HT1080 (cell line): Measurements from ENCODE around the gene RANBP6. TPM values are rescaled to one million over a fixed set of nuclear protein-coding genes. Genes with fewer than 3 reads are reported as not detected.
"Not testable (repeated sequence)": the region's sequence is repeated elsewhere in the genome, so short reads cannot be mapped to it uniquely, and the experiment has no call there.

Experiments
- DNase-seq: peaks from one replicate; pipeline ENCODE4 v3.0.0-alpha.2; 2015; ENCODE audit warnings: low read depth
- polyA plus RNA-seq, 2 experiments: library from polyadenylated mRNA; depleted of rRNA; stranded (reverse); fragments of >200 nt; gene quantifications; 2 replicates each; pipeline ENCODE4 v1.2.3, GENCODE V29; 2015
- total RNA-seq: library from RNA; depleted of rRNA; stranded (reverse); fragments of >200 nt; shearing (Covaris generic); gene quantifications from 2 replicates; pipeline ENCODE4 v1.2.3, GENCODE V29; 2014; rRNA removed

Gene RANBP6
- total RNA-seq, result 29.9 and 31.6 TPM in 2 replicates
- 16.6 and 22.2 TPM in 2 replicates for polyA plus RNA-seq (2015; cell fraction: cytosol; rRNA removed)
- polyA plus RNA-seq (2015; cell fraction: nucleus; rRNA removed), result 35.0 and 48.7 TPM in 2 replicates

GRCh38 chr9:6015278-6016157, at the start of gene RANBP6:
Gene RANBP6, minus strand, starts transcription at chr9:6015624. Its CDS starts 17 bp downstream, at chr9:6015607.
- peak; percentile 84 for DNase-seq

DNA sequence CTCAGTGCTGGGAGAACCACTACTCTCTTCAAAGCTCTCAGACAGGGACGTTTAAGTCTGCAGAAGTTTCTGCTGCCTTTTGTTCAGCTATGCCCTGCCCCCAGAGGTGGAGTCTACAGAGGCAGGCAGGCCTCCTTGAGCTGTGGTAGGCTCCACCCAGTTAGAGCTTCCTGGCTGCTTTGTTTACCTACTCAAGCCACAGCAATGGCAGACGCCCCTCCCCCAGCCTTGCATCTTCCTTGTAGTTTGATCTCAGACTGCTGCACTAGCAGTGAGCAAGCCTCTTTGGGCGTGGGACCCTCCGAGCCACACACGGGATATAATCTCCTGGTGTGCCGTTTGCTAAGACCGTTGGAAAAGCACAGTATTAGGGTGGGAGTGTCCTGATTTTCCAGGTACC, 47.7 kb upstream of the RANBP6 start:
- not testable (repeated sequence) for DNase-seq

GRCh38 chr9:6055666-6056065, 40.2 kb upstream of the RANBP6 start:
- no peak for DNase-seq

DNA sequence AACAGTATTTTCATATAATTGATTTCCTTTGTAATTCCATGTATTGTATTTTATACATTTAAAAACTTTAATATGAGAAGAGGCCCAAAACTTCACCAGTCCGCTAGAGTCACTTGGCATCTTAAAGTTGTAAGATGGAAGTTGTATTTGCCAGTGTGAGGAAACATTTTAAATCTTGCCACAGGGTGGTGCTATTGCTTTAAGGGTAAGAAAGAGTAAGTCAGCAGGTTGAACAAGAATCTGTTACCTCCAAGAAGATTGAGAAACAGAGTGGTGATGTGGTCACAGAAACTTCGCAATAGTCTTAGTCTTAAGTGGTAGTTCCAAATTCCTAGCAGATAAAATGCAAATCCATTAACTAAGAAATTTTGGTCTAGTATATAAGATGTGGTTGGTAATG, 39.8 kb upstream of the RANBP6 start:
- peak; percentile 85 for DNase-seq

DNA sequence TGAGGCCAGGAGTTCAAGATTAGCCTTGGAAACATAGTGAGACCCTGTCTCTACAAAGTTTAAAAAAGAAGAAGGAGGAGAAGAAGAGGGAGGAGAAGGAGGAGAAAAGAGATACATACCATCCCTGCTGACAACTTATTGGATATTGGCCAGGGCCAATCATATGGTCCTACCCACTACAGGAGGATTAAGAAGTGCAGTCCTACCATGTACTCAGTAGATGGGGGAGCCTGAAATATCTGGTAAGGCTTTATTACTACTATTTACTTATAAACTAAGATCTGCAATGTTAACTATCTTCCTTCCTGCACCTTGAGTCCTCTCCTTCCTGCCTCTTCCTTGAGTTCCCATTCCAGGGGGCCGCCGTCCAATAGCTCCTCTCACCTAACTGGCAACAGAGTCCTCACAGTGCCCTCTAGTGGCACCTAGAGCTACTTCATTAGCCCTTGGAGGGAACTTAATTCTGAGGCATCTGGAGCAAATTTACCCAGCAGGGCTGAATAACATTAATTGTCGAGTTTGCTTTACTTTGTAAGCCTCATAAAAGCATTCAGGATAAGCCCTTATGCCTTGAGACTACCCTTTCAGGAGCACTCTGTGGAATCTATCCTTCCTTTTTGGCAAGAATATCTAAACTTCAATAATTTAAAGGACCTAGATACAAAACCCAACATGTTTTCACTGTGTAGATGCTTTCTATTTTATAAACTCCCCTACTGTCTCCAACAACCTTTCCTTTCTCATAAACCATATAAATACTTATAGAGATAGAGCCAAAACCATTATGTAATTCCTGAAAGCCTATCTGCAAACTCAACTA, 39.1 kb upstream of the RANBP6 start:
- peak; percentile 65 for DNase-seq

GRCh38 chr9:6052293-6052919, 37.0 kb upstream of the RANBP6 start:
- no peak for DNase-seq

DNA sequence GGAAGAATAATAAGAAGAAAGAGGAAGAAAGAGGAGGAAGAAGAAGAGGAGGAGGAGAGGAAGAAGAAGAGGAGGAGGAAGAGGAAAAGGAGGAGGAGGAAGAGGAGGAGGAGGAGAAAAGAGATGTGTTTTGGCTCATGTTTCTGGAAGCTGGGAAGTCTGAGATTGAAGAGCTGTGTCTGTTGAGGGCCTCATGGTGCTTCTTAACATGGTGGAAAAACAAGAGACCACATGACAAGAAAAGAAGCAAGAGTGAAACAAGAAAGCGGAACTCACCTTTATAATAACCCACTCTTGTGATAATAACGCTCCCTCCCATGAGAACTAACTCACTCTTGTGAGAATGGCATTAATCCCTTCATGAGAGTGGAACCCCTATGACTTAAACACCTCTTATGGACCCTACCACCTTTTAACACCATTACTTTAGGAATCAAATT, 36.1 kb upstream of the RANBP6 start:
- DNase-seq, result no peak

DNA sequence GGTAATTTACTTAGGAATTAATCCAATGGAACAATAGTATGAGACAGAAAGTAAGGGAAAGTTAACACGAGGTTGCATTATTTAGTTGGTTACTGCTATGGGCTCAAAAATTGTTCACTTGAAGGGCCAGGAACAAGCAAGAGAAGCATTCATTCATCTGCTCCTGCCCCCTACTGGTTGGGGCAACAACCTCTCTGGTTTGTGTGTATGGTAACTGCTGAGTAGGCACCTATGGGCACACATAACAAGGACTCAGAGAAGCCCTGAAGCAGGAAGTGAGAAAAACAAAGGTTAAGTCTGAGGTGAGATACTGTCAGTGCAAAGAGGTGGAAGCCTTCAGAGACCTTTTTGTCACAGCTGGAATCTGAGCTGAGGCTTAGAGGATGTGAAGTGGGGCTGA, 34.4 kb upstream of the RANBP6 start:
- DNase-seq, result no peak

- no peak for DNase-seq
Observed at GRCh38 chr9:6048039-6048438, 32.6 kb upstream of the RANBP6 start.

- DNase-seq, result no peak
Observed at GRCh38 chr9:6047020-6047419, 31.6 kb upstream of the RANBP6 start.

DNA sequence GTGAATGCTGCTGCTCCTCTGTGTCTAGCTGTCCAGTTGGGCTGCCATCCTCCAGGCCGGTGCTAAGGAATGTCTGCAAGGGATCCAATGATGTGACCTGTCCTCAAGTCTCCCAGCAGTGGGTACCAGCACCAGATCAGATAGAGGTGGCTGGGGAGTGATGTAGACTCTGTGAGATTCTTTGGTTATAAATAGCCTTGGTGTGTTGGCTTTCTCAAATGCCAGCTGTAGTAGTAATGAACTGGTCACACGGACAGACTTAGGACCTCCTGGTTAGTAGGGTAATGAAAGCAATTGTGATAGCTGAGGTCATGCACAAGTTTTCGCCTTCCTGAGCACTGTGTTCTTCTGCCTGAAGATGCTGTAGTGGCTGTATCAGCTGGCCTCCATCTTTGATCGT, 29.9 kb upstream of the RANBP6 start:
- DNase-seq, result no peak

- no peak for DNase-seq
Observed at GRCh38 chr9:6040077-6040476, 24.7 kb upstream of the RANBP6 start.

GRCh38 chr9:6036391-6036790, 21.0 kb upstream of the RANBP6 start:
- no peak for DNase-seq

GRCh38 chr9:6034954-6035353, 19.5 kb upstream of the RANBP6 start:
- peak; percentile 84 for DNase-seq

DNA sequence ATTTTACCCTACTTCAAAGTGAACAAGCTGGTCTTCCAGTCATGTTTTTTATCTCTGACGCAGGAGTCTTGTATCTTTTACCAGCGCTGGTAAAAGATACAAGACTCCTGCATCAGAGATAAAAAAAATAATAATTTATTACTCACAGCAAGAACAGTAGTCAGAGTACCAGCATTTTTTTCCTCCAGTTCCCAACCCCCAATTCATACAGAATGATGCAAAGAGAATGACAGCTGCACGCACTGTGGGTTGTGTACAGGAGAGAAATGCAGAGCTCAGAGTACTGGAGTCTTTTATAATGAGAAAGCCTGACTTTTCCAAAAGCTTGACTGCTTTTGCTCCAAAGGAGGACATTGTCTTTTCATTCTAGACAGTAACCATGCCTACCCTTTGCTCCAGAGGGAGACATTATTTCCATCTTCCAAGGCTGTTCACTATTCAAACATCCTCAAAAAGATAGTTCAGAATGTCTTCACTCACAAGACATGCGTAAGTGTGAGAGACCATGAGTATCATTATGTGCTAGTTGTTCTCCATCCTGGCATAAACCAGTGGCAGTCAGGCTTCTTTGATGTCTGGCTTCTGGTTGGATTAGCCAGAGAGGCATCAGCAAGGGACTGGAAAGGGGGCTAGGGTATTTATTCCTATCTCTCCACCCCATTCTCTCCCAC, 14.3 kb upstream of the RANBP6 start:
- DNase-seq, result no peak

DNA sequence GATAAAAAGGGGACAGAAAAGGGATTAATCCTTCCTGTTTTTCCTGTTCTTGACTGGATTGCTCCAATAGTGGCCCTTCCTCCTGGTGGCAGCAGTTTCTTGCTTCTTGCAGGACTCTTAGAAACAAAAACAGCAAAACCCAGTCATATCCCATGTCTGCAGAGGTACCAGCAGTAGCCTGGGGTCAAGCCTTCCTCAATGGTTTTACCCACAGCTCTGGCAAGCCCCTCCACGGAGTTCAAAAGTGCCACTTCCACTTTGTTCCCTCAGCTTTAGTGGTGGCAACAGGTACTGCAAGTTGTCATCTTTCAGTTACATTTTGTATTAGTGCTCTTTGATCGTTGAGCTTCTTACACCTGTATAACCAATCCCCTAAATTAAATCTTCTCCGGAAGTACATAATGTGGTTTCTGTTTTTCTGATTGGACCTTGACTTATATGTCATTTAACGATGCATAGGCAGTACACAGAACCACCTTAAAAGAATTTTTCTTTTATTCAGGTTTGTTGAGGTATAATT, 8.7 kb upstream of the RANBP6 start:
- no peak for DNase-seq

DNA sequence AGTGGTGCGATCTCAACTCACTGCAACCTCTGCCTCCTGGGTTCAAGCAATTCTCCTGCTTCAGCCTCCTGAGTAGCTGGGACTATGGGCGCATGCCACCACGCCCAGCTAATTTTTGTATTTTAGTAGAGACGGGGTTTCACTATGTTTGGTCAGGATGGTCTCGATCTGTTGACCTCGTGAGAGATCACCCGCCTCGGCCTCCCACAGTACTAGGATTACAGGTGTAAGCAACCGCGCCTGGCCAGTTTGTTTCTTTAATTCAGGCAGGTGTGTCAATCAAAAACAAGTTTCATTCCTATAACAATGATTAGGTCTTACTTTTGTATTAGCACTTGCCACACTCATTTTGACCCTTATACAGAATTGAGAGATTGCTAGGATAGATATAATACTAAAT, 1.6 kb upstream of the RANBP6 start:
- DNase-seq, result not testable (repeated sequence)

- peak; percentile 76 for DNase-seq
Observed at GRCh38 chr9:6014670-6015270, 654 bp downstream of the RANBP6 start.

GRCh38 chr9:6008169-6008979, 7.0 kb downstream of the RANBP6 start:
- peak; percentile 89 for DNase-seq
